ENCODE measurements around the gene EVC2.

The EVC2 gene

GRCh38 chr4:5656415-5656814 is 51.9 kb downstream of the EVC2 start (continued):
- TF ChIP-seq CSRNP3 (CRISPR knock-in tag; IDR thresholded peaks at IDR 0.05): no peak
- TF ChIP-seq CREB5 (CRISPR knock-in tag; IDR thresholded peaks at IDR 0.05; ENCODE audit: low read depth): no peak
- TF ChIP-seq TCF4 (CRISPR knock-in tag; IDR thresholded peaks at IDR 0.05; ENCODE audit: borderline replicate concordance): no peak
- TF ChIP-seq CSDC2 (CRISPR knock-in tag; IDR thresholded peaks at IDR 0.05): no peak
- TF ChIP-seq BACH2 (CRISPR knock-in tag; IDR thresholded peaks at IDR 0.05; ENCODE audit: borderline replicate concordance): no peak
- no peak for TF ChIP-seq ISL1 (CRISPR knock-in tag; IDR thresholded peaks at IDR 0.05)
- TF ChIP-seq ZFP3 (CRISPR knock-in tag; IDR thresholded peaks at IDR 0.05): no peak
- no peak for TF ChIP-seq PATZ1 (CRISPR knock-in tag; IDR thresholded peaks at IDR 0.05; ENCODE audit: borderline replicate concordance)

- ATAC-seq: no peak
- TF ChIP-seq TSHZ2 (CRISPR knock-in tag; IDR thresholded peaks at IDR 0.05): no peak
Observed at GRCh38 chr4:5654791-5655190, 53.6 kb downstream of the EVC2 start.

GRCh38 chr4:5651089-5651488 is 57.3 kb downstream of the EVC2 start:
- ATAC-seq: no peak
- TF ChIP-seq TOX (CRISPR knock-in tag; IDR thresholded peaks at IDR 0.05; ENCODE audit: borderline replicate concordance): no peak
- TF ChIP-seq CREB5 (CRISPR knock-in tag; IDR thresholded peaks at IDR 0.05; ENCODE audit: low read depth): no peak
- no peak for TF ChIP-seq TSHZ2 (CRISPR knock-in tag; IDR thresholded peaks at IDR 0.05)
- TF ChIP-seq OSR1 (CRISPR knock-in tag; IDR thresholded peaks at IDR 0.05): no peak
- TF ChIP-seq RARB (CRISPR knock-in tag; IDR thresholded peaks at IDR 0.05): no peak
- no peak for TF ChIP-seq ZNF70 (CRISPR knock-in tag; IDR thresholded peaks at IDR 0.05)

- ATAC-seq: no peak
- TF ChIP-seq RARB (CRISPR knock-in tag; IDR thresholded peaks at IDR 0.05) (no peak), ZFP3 (CRISPR knock-in tag; IDR thresholded peaks at IDR 0.05) (no peak), CSRNP3 (CRISPR knock-in tag; IDR thresholded peaks at IDR 0.05) (no peak), ZFP30 (CRISPR knock-in tag; IDR thresholded peaks at IDR 0.05) (no peak), CSDC2 (CRISPR knock-in tag; IDR thresholded peaks at IDR 0.05) (no peak), TSHZ2 (CRISPR knock-in tag; IDR thresholded peaks at IDR 0.05) (no peak), ZNF8 (CRISPR knock-in tag; IDR thresholded peaks at IDR 0.05) (no peak), ZC3H10 (CRISPR knock-in tag; IDR thresholded peaks at IDR 0.05) (no peak), ZNF70 (CRISPR knock-in tag; IDR thresholded peaks at IDR 0.05) (no peak), BACH2 (CRISPR knock-in tag; IDR thresholded peaks at IDR 0.05; ENCODE audit: borderline replicate concordance) (no peak), ISL1 (CRISPR knock-in tag; IDR thresholded peaks at IDR 0.05) (no peak)
Observed at GRCh38 chr4:5650040-5650439, 58.3 kb downstream of the EVC2 start.

All from SK-N-SH treated with all-trans-retinoic acid at 6 μM for 48 hours (cell line).